KOPT-K1 (cell line): Measurements from ENCODE around the gene PCDHGB5.
"Not testable (repeated sequence)": the region's sequence is repeated elsewhere in the genome, so short reads cannot be mapped to it uniquely, and the experiment has no call there.

Source experiments
- H3K27ac ChIP-seq: fragments of 200-600 bp; sonication (generic); 2 replicates; pipeline ENCODE4 v1.5.1; 2016; ENCODE audit warnings: antibody characterized with exemption, mild to moderate bottlenecking, low read depth, low read length; ENCODE audit not compliant: poor library complexity, severe bottlenecking
- H3K36me3 ChIP-seq: fragments of 200-600 bp; sonication (generic); 2 replicates; pipeline ENCODE4 v1.5.1; 2017; ENCODE audit warnings: antibody characterized with exemption, mild to moderate bottlenecking, low read length, moderate library complexity; ENCODE audit not compliant: insufficient read depth
- H3K9me3 ChIP-seq: fragments of 200-600 bp; sonication (generic); 2 replicates; pipeline ENCODE4 v1.5.1; 2017; ENCODE audit warnings: antibody characterized with exemption, low read length, mild to moderate bottlenecking; ENCODE audit not compliant: insufficient read depth, poor library complexity, severe bottlenecking

The PCDHGB5 gene

GRCh38 chr5:141394401-141395187 lies 3.2 kb upstream of the PCDHGB5 start:
- H3K9me3 ChIP-seq, H3K27ac ChIP-seq, H3K36me3 ChIP-seq: not testable (repeated sequence)

GRCh38 chr5:141398608-141399007 lies 861 bp downstream of the PCDHGB5 start:
- peaks cover 3% of the 10 kb centered on the region for H3K9me3 ChIP-seq
- no peaks in the 10 kb centered on the region for H3K36me3 ChIP-seq
- no peak overlapping the region for H3K27ac ChIP-seq

- no peaks in the 10 kb centered on the region for H3K36me3 ChIP-seq
- no peak overlapping the region for H3K27ac ChIP-seq
- peaks cover 3% of the 10 kb centered on the region for H3K9me3 ChIP-seq
These were observed 2.0 kb downstream of the PCDHGB5 start for GRCh38 chr5:141399555-141400258.

- H3K36me3 ChIP-seq = no peaks in the 10 kb centered on the region
- no peak within 1 kb of the TSS for H3K27ac ChIP-seq
- peaks cover 3% of the 10 kb centered on the region for H3K9me3 ChIP-seq
These were observed 5.0 kb downstream of the PCDHGB5 start, which contains the start of gene PCDHGA9 for GRCh38 chr5:141402553-141403243. Gene PCDHGA9 (plus strand): TSS chr5:141402778. CDS start chr5:141402953, 175 bp downstream.

- Histone ChIP-seq H3K36me3 (no peaks in the 10 kb centered on the region), H3K9me3 (peaks cover 3% of the 10 kb centered on the region), H3K27ac (no peak overlapping the region)
These were observed 5.6 kb downstream of the PCDHGB5 start for GRCh38 chr5:141403387-141403786.

GRCh38 chr5:141407790-141408505 lies 10.2 kb downstream of the PCDHGB5 start, which contains the start of gene PCDHGB6:
Gene PCDHGB6 (plus strand): TSS chr5:141408021. CDS start chr5:141408203, 182 bp downstream.
- not testable (repeated sequence) for H3K27ac ChIP-seq, H3K36me3 ChIP-seq, H3K9me3 ChIP-seq

GRCh38 chr5:141409598-141410306 lies 12.0 kb downstream of the PCDHGB5 start:
- no peaks in the 10 kb centered on the region for H3K9me3 ChIP-seq
- H3K36me3 ChIP-seq = no peaks in the 10 kb centered on the region

GRCh38 chr5:141411575-141411974 lies 13.8 kb downstream of the PCDHGB5 start:
- Histone ChIP-seq H3K36me3 (no peaks in the 10 kb centered on the region), H3K27ac (no peak overlapping the region), H3K9me3 (no peaks in the 10 kb centered on the region)

More at GRCh38 chr5:141409598-141410306, 12.0 kb downstream of the PCDHGB5 start:
- H3K27ac ChIP-seq = no peak overlapping the region

GRCh38 chr5:141412854-141413539 lies 15.2 kb downstream of the PCDHGB5 start, which contains the start of gene PCDHGA10:
Gene PCDHGA10 (plus strand): TSS chr5:141412987. CDS start chr5:141413176, 189 bp downstream.
- H3K27ac ChIP-seq = no peak within 1 kb of the TSS
- no peaks in the 10 kb centered on the region for H3K9me3 ChIP-seq
- H3K36me3 ChIP-seq = no peaks in the 10 kb centered on the region

- Histone ChIP-seq H3K9me3 (no peaks in the 10 kb centered on the region), H3K36me3 (no peaks in the 10 kb centered on the region), H3K27ac (no peak overlapping the region)
These were observed 15.9 kb downstream of the PCDHGB5 start for GRCh38 chr5:141413540-141414069.

- H3K36me3 ChIP-seq, H3K9me3 ChIP-seq, H3K27ac ChIP-seq: not testable (repeated sequence)
These were observed 17.0 kb downstream of the PCDHGB5 start for GRCh38 chr5:141414548-141415274.

GRCh38 chr5:141415275-141415618 lies 17.5 kb downstream of the PCDHGB5 start:
- H3K36me3 ChIP-seq, H3K27ac ChIP-seq: not testable (repeated sequence)
- H3K9me3 ChIP-seq = peaks cover 11% of the 10 kb centered on the region
